Measurements from ENCODE around the gene CD83. TPM values are rescaled to one million over a fixed set of nuclear protein-coding genes. Genes with fewer than 3 reads are reported as not detected.

The CD83 gene
- total and polyA plus RNA-seq, 4 donors: 0.35 to 4.2 (median 0.60) TPM

GRCh38 chr6:14095437-14095836 is 22.1 kb upstream of the CD83 start:
- Histone ChIP-seq H3K36me3 (ENCODE audit: control insufficient read depth in 4 of 4, insufficient read depth in 3 of 4, low read depth in 1 of 4, low read length in 3 of 4) (no peaks in the 10 kb centered on the region), H3K4me1 (ENCODE audit: control insufficient read depth in 4 of 4, insufficient read depth in 4 of 4, low read length in 3 of 4) (peaks cover 0 to 4% (median 0%) of the 10 kb centered on the region in 4 donors), H3K4me3 (ENCODE audit: low read depth in 1 of 3, low read length in 3 of 3) (no peak overlapping the region), H3K27ac (ENCODE audit: low read depth in 1 of 2, low read length in 2 of 2) (no peak overlapping the region), H3K9ac (ENCODE audit: low read depth in 1 of 2, low read length in 2 of 2) (no peak overlapping the region), H3K9me3 (ENCODE audit: control insufficient read depth in 4 of 4, low read length in 3 of 4) (no peaks in the 10 kb centered on the region), H3K27me3 (ENCODE audit: control insufficient read depth in 4 of 4, insufficient read depth in 4 of 4, low read length in 3 of 4) (peaks cover 0 to 5% (median 0%) of the 10 kb centered on the region in 4 donors)
- 88% methylated on average over 6 of the region's 6 CpGs for WGBS
- TF ChIP-seq HNF4A (conservative IDR thresholded peaks at IDR 0.05) (no peak), GABPA (IDR thresholded peaks at IDR 0.05 in 1 of 2, conservative IDR thresholded peaks at IDR 0.05 in 1 of 2) (no peak), HNF4G (IDR thresholded peaks at IDR 0.05) (no peak), REST (IDR thresholded peaks at IDR 0.05) (no peak)
- no peak for DNase-seq (ENCODE audit: low spot score)

GRCh38 chr6:14100138-14100537 is 17.4 kb upstream of the CD83 start:
- no peaks in the 10 kb centered on the region for H3K4me1 ChIP-seq (ENCODE audit: control insufficient read depth in 4 of 4, insufficient read depth in 4 of 4, low read length in 3 of 4)
- no peak overlapping the region for H3K4me3 ChIP-seq (ENCODE audit: low read depth in 1 of 3, low read length in 3 of 3)
- 91% methylated on average over 3 of the region's 3 CpGs for WGBS
- H3K9me3 ChIP-seq (ENCODE audit: control insufficient read depth in 4 of 4, low read length in 3 of 4): no peaks in the 10 kb centered on the region
- H3K27me3 ChIP-seq (ENCODE audit: control insufficient read depth in 4 of 4, insufficient read depth in 4 of 4, low read length in 3 of 4): no peaks in the 10 kb centered on the region
- no peak overlapping the region for H3K27ac ChIP-seq (ENCODE audit: low read depth in 1 of 2, low read length in 2 of 2)
- H3K36me3 ChIP-seq (ENCODE audit: control insufficient read depth in 4 of 4, insufficient read depth in 3 of 4, low read depth in 1 of 4, low read length in 3 of 4): no peaks in the 10 kb centered on the region
- H3K9ac ChIP-seq (ENCODE audit: low read depth in 1 of 2, low read length in 2 of 2): no peak overlapping the region
- TF ChIP-seq FOXA1 (IDR thresholded peaks at IDR 0.05) (no peak), NR2F2 (IDR thresholded peaks at IDR 0.05) (no peak)
- DNase-seq (ENCODE audit: low spot score): no peak

GRCh38 chr6:14100966-14101365 is 16.6 kb upstream of the CD83 start:
- H3K27me3 ChIP-seq (ENCODE audit: control insufficient read depth in 4 of 4, insufficient read depth in 4 of 4, low read length in 3 of 4): no peaks in the 10 kb centered on the region
- TF ChIP-seq MAX (IDR thresholded peaks at IDR 0.05) (no peak), ZBTB33 (IDR thresholded peaks at IDR 0.05) (no peak), JUND (IDR thresholded peaks at IDR 0.05) (no peak), CTCF (IDR thresholded peaks at IDR 0.05; ENCODE audit: low read depth, low read length, missing input control) (no peak), REST (IDR thresholded peaks at IDR 0.05) (no peak), YY1 (IDR thresholded peaks at IDR 0.05) (no peak), TAF1 (conservative IDR thresholded peaks at IDR 0.05) (no peak), EGR1 (IDR thresholded peaks at IDR 0.05; ENCODE audit: low read depth in 2 of 2) (no peak), ATF3 (IDR thresholded peaks at IDR 0.05) (no peak), RAD21 (IDR thresholded peaks at IDR 0.05) (no peak), GABPA (IDR thresholded peaks at IDR 0.05 in 1 of 2, conservative IDR thresholded peaks at IDR 0.05 in 1 of 2) (no peak), HNF4A (conservative IDR thresholded peaks at IDR 0.05) (no peak), HNF4G (IDR thresholded peaks at IDR 0.05) (no peak), NR2F2 (IDR thresholded peaks at IDR 0.05) (no peak), SP1 (IDR thresholded peaks at IDR 0.05) (no peak), RXRA (IDR thresholded peaks at IDR 0.05) (no peak)
- H3K27ac ChIP-seq (ENCODE audit: low read depth in 1 of 2, low read length in 2 of 2): no peak overlapping the region
- 76% methylated on average over 5 of the region's 5 CpGs for WGBS
- no peaks in the 10 kb centered on the region for H3K9me3 ChIP-seq (ENCODE audit: control insufficient read depth in 4 of 4, low read length in 3 of 4)
- H3K4me1 ChIP-seq (ENCODE audit: control insufficient read depth in 4 of 4, insufficient read depth in 4 of 4, low read length in 3 of 4): no peaks in the 10 kb centered on the region
- no peak for DNase-seq (ENCODE audit: low spot score)
- no peaks in the 10 kb centered on the region for H3K36me3 ChIP-seq (ENCODE audit: control insufficient read depth in 4 of 4, insufficient read depth in 3 of 4, low read depth in 1 of 4, low read length in 3 of 4)
- no peak overlapping the region for H3K4me3 ChIP-seq (ENCODE audit: low read depth in 1 of 3, low read length in 3 of 3)
- H3K9ac ChIP-seq (ENCODE audit: low read depth in 1 of 2, low read length in 2 of 2): no peak overlapping the region

Data from liver (tissue), 9 donors.